ENCODE measurements around the gene MMEL1.

Gene MMEL1

GRCh38 chr1:2633936-2634491 is 1.2 kb upstream of the MMEL1 start:
- no peak for DNase-seq (ENCODE audit: low read depth)
- TF ChIP-seq CTCF (IDR thresholded peaks at IDR 0.05; ENCODE audit: control insufficient read depth, insufficient read depth, low read depth, low read length, missing control alignments), result no peak
- H3K4me3 ChIP-seq (ENCODE audit: control insufficient read depth, low read depth, low read length), result no peak overlapping the region

- DNase-seq (ENCODE audit: low read depth), result no peak
- no peak overlapping the region for H3K4me3 ChIP-seq (ENCODE audit: control insufficient read depth, low read depth, low read length)
- TF ChIP-seq CTCF (IDR thresholded peaks at IDR 0.05; ENCODE audit: control insufficient read depth, insufficient read depth, low read depth, low read length, missing control alignments), result no peak
Measured at GRCh38 chr1:2633366-2633935, 635 bp upstream of the MMEL1 start.

GRCh38 chr1:2632051-2632430 is 775 bp downstream of the MMEL1 start:
- no peak overlapping the region for H3K4me3 ChIP-seq (ENCODE audit: control insufficient read depth, low read depth, low read length)
- no peak for TF ChIP-seq CTCF (IDR thresholded peaks at IDR 0.05; ENCODE audit: control insufficient read depth, insufficient read depth, low read depth, low read length, missing control alignments)
- DNase-seq (ENCODE audit: low read depth), result no peak

- TF ChIP-seq CTCF (IDR thresholded peaks at IDR 0.05; ENCODE audit: control insufficient read depth, insufficient read depth, low read depth, low read length, missing control alignments), result no peak
- DNase-seq (ENCODE audit: low read depth), result no peak
- H3K4me3 ChIP-seq (ENCODE audit: control insufficient read depth, low read depth, low read length), result no peak overlapping the region
Measured at GRCh38 chr1:2631136-2632050, 1.4 kb downstream of the MMEL1 start.

- DNase-seq (ENCODE audit: low read depth), result no peak
- H3K4me3 ChIP-seq (ENCODE audit: control insufficient read depth, low read depth, low read length), result no peak overlapping the region
- TF ChIP-seq CTCF (IDR thresholded peaks at IDR 0.05; ENCODE audit: control insufficient read depth, insufficient read depth, low read depth, low read length, missing control alignments), result no peak
Measured at GRCh38 chr1:2630498-2631135, 2.2 kb downstream of the MMEL1 start.

- DNase-seq (ENCODE audit: low read depth), result no peak
- H3K4me3 ChIP-seq (ENCODE audit: control insufficient read depth, low read depth, low read length), result no peak overlapping the region
- TF ChIP-seq CTCF (IDR thresholded peaks at IDR 0.05; ENCODE audit: control insufficient read depth, insufficient read depth, low read depth, low read length, missing control alignments), result no peak
Measured at GRCh38 chr1:2629627-2630497, 3.0 kb downstream of the MMEL1 start.
